Measurements from ENCODE around the gene LYSMD4. TPM values are rescaled to one million over a fixed set of nuclear protein-coding genes. Genes with fewer than 3 reads are reported as not detected.

LYSMD4 gene
- total and polyA plus RNA-seq, 4 donors: 3.9 to 12.1 (median 7.2) TPM

- Histone ChIP-seq H3K36me3 (ENCODE audit: control insufficient read depth in 4 of 4, insufficient read depth in 3 of 4, low read depth in 1 of 4, low read length in 3 of 4) (no peaks in the 10 kb centered on the region), H3K27me3 (ENCODE audit: control insufficient read depth in 4 of 4, insufficient read depth in 4 of 4, low read length in 3 of 4) (no peaks in the 10 kb centered on the region), H3K9me3 (ENCODE audit: control insufficient read depth in 4 of 4, low read length in 3 of 4) (no peaks in the 10 kb centered on the region), H3K4me1 (ENCODE audit: control insufficient read depth in 4 of 4, insufficient read depth in 4 of 4, low read length in 3 of 4) (peaks cover 0 to 9% (median 4%) of the 10 kb centered on the region in 4 donors), H3K9ac (ENCODE audit: low read depth in 1 of 2, low read length in 2 of 2) (no peak overlapping the region), H3K4me3 (ENCODE audit: low read depth in 1 of 3, low read length in 3 of 3) (no peak overlapping the region), H3K27ac (ENCODE audit: low read depth in 1 of 2, low read length in 2 of 2) (no peak overlapping the region)
- no peak for DNase-seq (ENCODE audit: low spot score)
- 95% methylated on average over 9 of the region's 9 CpGs for WGBS
- TF ChIP-seq RAD21 (IDR thresholded peaks at IDR 0.05) (no peak), FOXA1 (IDR thresholded peaks at IDR 0.05) (no peak), RXRA (IDR thresholded peaks at IDR 0.05) (no peak), YY1 (IDR thresholded peaks at IDR 0.05) (no peak), TAF1 (conservative IDR thresholded peaks at IDR 0.05) (no peak), CTCF (IDR thresholded peaks at IDR 0.05; ENCODE audit: low read depth, low read length, missing input control) (no peak), ZBTB33 (IDR thresholded peaks at IDR 0.05) (no peak), HNF4A (conservative IDR thresholded peaks at IDR 0.05) (no peak), NR2F2 (IDR thresholded peaks at IDR 0.05) (no peak), SP1 (IDR thresholded peaks at IDR 0.05) (no peak)
Measured at GRCh38 chr15:99745370-99746086, 12.3 kb upstream of the LYSMD4 start.

- Histone ChIP-seq H3K27ac (ENCODE audit: low read depth in 1 of 2, low read length in 2 of 2) (no peak overlapping the region), H3K4me1 (ENCODE audit: control insufficient read depth in 4 of 4, insufficient read depth in 4 of 4, low read length in 3 of 4) (peaks cover 0 to 2% (median under 1%) of the 10 kb centered on the region in 4 donors), H3K36me3 (ENCODE audit: control insufficient read depth in 4 of 4, insufficient read depth in 3 of 4, low read depth in 1 of 4, low read length in 3 of 4) (no peaks in the 10 kb centered on the region), H3K4me3 (ENCODE audit: low read depth in 1 of 3, low read length in 3 of 3) (no peak overlapping the region), H3K9me3 (ENCODE audit: control insufficient read depth in 4 of 4, low read length in 3 of 4) (no peaks in the 10 kb centered on the region), H3K27me3 (ENCODE audit: control insufficient read depth in 4 of 4, insufficient read depth in 4 of 4, low read length in 3 of 4) (no peaks in the 10 kb centered on the region), H3K9ac (ENCODE audit: low read depth in 1 of 2, low read length in 2 of 2) (no peak overlapping the region)
- no peak for DNase-seq (ENCODE audit: low spot score)
- 96% methylated on average over 7 of the region's 7 CpGs for WGBS
- no peak for TF ChIP-seq FOXA2 (IDR thresholded peaks at IDR 0.05)
- TF ChIP-seq EGR1 (IDR thresholded peaks at IDR 0.05; ENCODE audit: low read depth in 2 of 2): no peak
- TF ChIP-seq RXRA (IDR thresholded peaks at IDR 0.05): no peak
- TF ChIP-seq NR2F2 (IDR thresholded peaks at IDR 0.05): no peak
- no peak for TF ChIP-seq HNF4G (IDR thresholded peaks at IDR 0.05)
- no peak for TF ChIP-seq ATF3 (IDR thresholded peaks at IDR 0.05)
Measured at GRCh38 chr15:99744142-99744541, 10.9 kb upstream of the LYSMD4 start.

GRCh38 chr15:99741835-99742234, 8.6 kb upstream of the LYSMD4 start:
- H3K36me3 ChIP-seq (ENCODE audit: control insufficient read depth in 4 of 4, insufficient read depth in 3 of 4, low read depth in 1 of 4, low read length in 3 of 4): no peaks in the 10 kb centered on the region
- DNase-seq (ENCODE audit: low spot score): no peak
- H3K27me3 ChIP-seq (ENCODE audit: control insufficient read depth in 4 of 4, insufficient read depth in 4 of 4, low read length in 3 of 4): no peaks in the 10 kb centered on the region
- no peak overlapping the region for H3K27ac ChIP-seq (ENCODE audit: low read depth in 1 of 2, low read length in 2 of 2)
- H3K4me3 ChIP-seq (ENCODE audit: low read depth in 1 of 3, low read length in 3 of 3): no peak overlapping the region
- no peaks in the 10 kb centered on the region for H3K4me1 ChIP-seq (ENCODE audit: control insufficient read depth in 4 of 4, insufficient read depth in 4 of 4, low read length in 3 of 4)
- H3K9ac ChIP-seq (ENCODE audit: low read depth in 1 of 2, low read length in 2 of 2): no peak overlapping the region
- 87% methylated on average over 2 of the region's 2 CpGs for WGBS
- TF ChIP-seq ATF3 (IDR thresholded peaks at IDR 0.05) (no peak), YY1 (IDR thresholded peaks at IDR 0.05) (no peak), TAF1 (conservative IDR thresholded peaks at IDR 0.05) (no peak), RAD21 (IDR thresholded peaks at IDR 0.05) (no peak), HNF4G (IDR thresholded peaks at IDR 0.05) (no peak), EGR1 (IDR thresholded peaks at IDR 0.05; ENCODE audit: low read depth in 2 of 2) (no peak), RXRA (IDR thresholded peaks at IDR 0.05) (no peak), ZBTB33 (IDR thresholded peaks at IDR 0.05) (no peak), FOXA2 (IDR thresholded peaks at IDR 0.05) (no peak), SP1 (IDR thresholded peaks at IDR 0.05) (no peak), REST (IDR thresholded peaks at IDR 0.05) (no peak), HNF4A (conservative IDR thresholded peaks at IDR 0.05) (no peak), NR2F2 (IDR thresholded peaks at IDR 0.05) (no peak)
- no peaks in the 10 kb centered on the region for H3K9me3 ChIP-seq (ENCODE audit: control insufficient read depth in 4 of 4, low read length in 3 of 4)

Measured in liver (tissue), 9 donors.